GM19025 (cell line): ENCODE measurements around the gene NKX6-2.

Experiments
- ATAC-seq: cut with Tn5 transposase; IDR thresholded peaks from one replicate; pipeline ENCODE4 v1.9.1; 2021; ENCODE audit warnings: mild to moderate bottlenecking, low read depth, moderate library complexity; ENCODE audit not compliant: unreplicated experiment

Gene NKX6-2

GRCh38 chr10:132813560-132814468 is 27.9 kb upstream of the NKX6-2 start:
- no peak for ATAC-seq

DNA sequence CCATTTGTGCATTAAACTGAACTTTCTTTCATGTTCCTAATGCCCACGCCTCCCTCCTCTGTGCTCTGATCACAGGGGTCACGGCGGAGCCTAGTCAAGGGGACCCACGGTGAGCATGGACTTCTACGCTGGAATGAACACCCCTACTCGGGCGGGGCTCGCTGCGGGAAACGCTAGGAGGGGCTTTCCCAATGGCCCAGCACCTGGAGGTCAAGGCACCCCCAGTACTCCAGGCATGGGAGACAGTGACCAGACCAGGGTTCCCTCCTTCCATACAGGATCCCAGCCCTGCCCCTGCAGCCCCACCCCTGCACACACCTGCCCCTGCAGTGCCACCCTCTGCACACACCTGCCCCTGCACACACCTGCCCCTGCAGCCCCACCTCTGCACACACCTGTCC is 27.1 kb upstream of the NKX6-2 start:
- ATAC-seq, result no peak

- ATAC-seq, result no peak
These were observed 26.6 kb upstream of the NKX6-2 start for GRCh38 chr10:132812520-132812919.

DNA sequence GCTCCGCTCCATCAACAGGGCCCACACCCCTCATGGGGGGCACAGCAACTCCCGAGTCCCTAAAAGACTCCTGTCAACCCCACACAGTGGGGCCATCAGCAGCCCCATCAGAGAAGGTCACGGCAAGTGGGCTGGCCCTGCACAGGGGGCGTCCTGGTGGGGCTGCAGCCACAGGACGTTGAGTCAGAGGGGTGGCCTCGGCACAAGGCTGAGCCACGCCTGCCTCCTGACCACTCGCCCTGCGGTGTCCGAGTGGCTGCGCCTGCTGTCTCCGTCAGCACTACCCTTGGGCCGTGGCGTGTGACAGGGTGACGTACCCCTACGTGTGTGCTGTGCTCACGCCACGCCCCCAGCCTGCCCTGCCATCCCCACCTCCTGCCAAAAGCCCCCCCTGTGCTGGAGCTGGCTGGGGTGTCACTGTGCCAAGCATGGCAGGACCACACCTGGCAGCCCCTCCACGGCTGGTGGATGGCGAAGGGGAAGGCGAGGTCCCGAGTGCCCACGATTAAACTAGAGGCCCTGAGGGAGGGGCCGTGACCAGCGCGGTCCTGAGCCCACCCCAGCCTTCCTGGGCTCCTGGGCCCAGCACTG is 26.0 kb upstream of the NKX6-2 start:
- ATAC-seq, result no peak

- no peak for ATAC-seq
These were observed 25.1 kb upstream of the NKX6-2 start for GRCh38 chr10:132810807-132811700.

DNA sequence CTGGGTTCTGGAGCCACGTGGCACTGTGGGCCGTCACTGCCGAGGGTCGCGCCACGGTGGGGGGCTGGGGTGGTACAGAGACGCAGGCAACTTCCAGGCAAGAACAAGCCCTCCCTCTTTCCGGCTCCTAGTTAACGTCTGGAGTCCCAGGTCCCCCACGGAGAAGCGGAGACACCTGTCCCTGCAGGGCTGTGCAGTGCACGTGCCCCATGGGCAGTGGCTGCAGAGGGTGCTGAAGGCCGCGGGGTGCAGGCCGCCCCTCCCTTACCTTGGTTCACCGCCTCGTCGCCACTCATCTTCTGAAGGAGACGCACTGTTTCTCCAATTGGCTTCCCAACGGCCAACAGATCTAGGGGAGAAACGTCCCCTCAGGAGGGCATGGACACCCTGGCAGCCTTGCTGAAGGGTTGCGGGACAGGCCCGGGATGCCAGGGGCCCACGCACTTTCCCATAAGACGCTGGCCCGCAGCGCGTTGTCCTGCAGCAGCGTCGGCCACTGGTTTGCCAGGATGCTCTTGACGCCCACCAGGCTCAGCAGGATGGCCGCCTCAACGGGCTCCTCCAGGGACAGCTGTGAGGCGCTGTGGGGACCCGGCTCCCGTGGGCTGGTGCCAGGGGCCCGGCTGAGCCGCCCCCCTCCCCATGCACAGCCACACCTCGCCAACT is 24.3 kb upstream of the NKX6-2 start:
- ATAC-seq, result no peak

DNA sequence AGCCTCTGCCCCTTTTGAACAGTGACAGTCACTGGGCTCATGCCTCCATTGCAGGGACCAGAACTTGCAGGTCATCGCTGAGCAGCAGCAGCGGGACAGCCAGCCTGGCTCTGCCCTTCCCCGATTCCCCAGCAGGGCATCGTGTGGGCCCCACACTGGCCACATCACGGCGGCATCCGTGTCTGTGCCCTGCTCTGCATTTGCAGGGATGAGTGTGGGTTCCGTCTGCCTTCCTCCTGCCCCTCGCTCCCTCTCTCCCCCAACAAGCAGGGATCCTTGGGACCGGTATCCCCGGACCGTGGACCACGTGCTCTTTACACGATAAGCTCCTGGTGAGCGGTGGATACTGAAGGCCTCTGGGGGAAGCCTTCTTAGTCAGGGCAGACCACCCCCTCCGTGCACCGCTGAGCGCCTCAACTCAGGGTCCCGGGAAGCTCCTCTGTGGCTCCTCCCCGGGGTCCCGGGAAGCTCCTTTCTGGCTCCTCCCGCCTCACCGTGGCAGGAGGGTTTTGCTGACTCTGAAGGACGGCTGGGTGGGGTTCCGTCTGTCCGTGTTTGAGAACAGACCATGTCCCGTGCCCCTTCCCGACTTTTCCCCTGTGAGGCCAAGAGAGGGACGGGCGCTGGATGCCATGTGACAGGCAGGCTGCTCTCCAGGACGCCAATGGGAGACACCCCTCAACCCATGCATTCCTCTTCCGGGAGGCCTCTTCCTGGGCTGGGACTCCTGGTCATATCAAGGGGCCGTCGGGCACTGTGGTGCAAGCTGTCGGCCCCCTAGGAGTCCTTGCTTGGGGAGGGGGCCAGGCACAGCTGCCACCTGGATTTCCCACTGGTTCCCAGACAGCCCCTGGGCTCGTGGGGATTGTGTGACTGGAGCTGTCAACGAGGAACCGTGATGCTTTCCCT is 23.5 kb upstream of the NKX6-2 start:
- no peak for ATAC-seq

- ATAC-seq, result no peak
These were observed 22.7 kb upstream of the NKX6-2 start for GRCh38 chr10:132808383-132809231.

DNA sequence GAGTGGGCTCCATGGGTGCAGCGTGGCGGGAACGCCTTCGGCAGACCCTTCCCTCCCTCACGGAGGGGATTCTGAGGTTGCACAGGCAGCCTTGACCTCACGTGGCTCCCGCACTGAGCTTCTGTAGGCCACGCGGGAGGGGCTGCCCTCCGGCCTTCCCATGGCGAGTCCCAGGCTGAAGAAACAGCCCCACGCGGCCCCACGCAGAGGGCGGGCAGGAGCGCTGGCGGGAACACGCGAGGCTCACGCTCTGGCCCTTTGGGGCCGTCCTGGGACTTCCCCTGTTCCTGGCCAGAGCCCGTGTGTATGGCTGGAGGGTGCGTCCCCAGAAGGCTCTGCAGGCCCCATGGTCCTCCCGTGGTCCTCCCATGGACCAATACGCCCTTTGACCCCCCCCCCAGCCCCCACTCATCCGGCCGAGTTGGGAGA is 21.7 kb upstream of the NKX6-2 start:
- ATAC-seq, result no peak

DNA sequence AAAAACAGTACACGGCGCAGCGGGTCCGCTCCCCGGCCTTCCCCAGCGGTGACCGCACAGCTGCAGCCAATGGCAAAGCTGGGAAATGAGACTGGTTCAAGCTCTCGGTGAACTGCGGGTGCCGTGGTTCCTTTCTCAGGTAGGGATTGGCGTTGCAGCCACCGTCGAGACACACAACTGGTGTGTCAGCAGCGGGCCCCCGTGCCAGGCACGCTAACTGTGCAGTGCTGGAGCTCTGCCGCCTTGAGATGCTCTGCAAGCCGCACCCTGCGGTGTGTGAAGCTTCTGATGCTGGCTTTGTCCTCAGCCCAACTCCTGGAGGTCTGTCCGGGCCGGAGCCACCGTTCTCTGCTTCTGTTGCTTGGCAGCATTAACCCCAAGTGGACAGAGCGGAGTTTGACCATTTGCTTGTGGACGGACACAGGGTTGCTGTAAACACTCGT is 20.6 kb upstream of the NKX6-2 start:
- no peak for ATAC-seq

GRCh38 chr10:132806110-132806509 is 20.2 kb upstream of the NKX6-2 start:
- ATAC-seq, result no peak

DNA sequence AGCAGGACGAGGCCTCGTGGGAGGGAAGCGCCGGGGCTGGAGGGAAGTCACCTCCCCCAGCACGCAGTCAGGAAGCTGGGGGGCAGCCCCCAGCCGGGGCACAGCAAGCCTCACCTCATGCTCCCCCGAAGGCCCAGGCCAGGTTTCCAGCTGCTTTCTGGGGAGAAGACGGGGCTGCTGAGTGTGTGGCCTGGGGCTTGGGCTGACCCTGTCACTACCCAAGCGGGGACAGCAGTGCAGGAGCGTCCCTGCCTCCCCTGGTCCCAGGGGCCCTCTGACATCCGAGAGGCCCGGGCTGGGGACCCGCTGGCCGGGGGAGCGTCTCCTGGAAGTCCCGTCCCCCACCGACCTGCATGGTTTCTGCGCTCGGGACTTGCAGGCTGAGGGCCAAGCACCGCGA is 19.7 kb upstream of the NKX6-2 start:
- ATAC-seq, result no peak

- no peak for ATAC-seq
These were observed 19.0 kb upstream of the NKX6-2 start for GRCh38 chr10:132804785-132805426.

DNA sequence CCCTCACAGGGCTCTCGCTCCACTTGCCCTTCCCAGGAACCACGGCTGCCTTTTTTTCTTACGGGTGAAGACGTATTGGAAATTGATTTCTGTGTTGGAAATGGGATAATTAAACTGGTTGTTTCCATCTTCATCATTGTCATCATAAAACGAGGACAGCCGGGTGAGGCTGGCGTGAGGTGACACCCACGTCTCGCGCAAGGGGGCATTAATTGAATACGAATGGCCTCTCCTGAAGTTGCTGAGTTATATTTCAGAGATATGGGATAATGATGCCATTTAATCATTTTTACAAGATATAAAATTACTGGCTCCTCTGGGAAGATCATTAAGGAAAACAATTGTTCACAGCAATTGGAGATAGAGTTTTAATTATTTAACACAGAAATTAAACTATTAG is 18.3 kb upstream of the NKX6-2 start:
- no peak for ATAC-seq

- ATAC-seq, result no peak
These were observed 17.7 kb upstream of the NKX6-2 start for GRCh38 chr10:132803416-132804210.

DNA sequence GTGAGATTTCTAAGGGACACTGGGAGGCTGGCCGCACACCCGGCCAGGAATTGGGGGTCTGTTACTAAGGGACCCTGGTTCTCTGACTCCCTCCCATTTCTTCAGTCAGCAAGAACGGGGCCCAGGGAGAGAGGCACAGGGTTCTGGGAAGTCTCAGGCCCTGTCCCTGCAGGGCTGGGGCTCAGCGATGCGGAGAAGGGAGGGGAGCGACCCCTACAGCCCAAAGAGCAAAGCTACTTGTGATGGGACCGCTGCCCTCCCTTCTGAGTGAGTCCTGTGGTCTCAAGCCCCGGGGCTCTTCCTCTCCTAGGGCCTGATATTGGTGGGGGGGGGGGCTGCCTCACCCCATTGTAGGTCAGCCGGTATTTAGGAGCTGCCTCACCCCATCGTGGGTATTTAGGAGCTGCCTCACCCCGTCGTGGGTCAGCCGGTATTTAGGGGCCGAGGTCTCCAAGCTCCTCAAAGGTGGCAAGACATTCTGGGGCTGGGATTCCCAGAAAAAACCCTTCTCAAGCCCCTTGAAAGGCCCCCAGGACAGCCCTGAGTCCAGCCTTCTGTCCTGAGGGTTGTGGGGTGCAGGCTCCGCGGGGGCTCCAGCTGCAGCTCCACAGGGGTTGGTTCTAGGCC is 16.9 kb upstream of the NKX6-2 start:
- ATAC-seq, result no peak

DNA sequence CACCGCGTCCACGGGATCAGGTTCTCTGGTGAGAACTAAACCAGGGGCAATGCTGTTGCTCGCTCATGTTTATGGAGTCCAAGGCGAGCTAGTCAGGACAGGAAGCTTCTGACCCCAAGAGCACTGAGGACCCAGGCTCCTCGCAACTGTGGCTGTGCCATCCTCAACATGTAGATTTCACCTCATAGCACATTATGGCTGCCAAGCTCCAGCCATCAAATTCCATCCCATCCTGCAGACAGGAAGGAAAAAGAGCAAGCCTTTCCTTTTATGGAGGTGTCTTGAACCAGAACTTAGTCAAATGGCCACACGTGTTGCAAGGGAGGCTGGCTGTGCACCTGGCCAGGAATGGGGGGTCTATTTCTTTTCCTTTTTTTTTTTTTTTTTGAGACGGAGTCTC is 16.1 kb upstream of the NKX6-2 start:
- ATAC-seq, result no peak
